B cell (primary cell): ENCODE results near the gene SLC5A12.

ENCODE experiments used
- CTCF ChIP-seq: fragments of 200-600 bp; IDR thresholded peaks from one replicate; pipeline ENCODE4 v1.8.0; 2022; ENCODE audit warnings: antibody characterized with exemption, mild to moderate bottlenecking
- EZH2 ChIP-seq: IDR thresholded peaks from 2 replicates; pipeline ENCODE4 v1.6.1; 2012; ENCODE audit warnings: borderline replicate concordance, low read depth, mild to moderate bottlenecking, moderate library complexity, low read length; ENCODE audit not compliant: insufficient read depth, poor library complexity, severe bottlenecking

- TF ChIP-seq CTCF (no peak), EZH2 (no peak)
Measured at GRCh38 chr11:26742966-26743365, 21.1 kb upstream of the SLC5A12 start.
